Urinary bladder (tissue), 4 donors: ENCODE measurements around the gene C1R. TPM values are rescaled to one million over a fixed set of nuclear protein-coding genes. Genes with fewer than 3 reads are reported as not detected.

Experiments
- DNase-seq: peaks from one replicate; pipeline ENCODE4 v3.0.0-alpha.2; 2015; ENCODE audit errors: extremely low spot score
- H3K27ac ChIP-seq: one replicate; pipeline ENCODE4 v1.5.1; 2013; ENCODE audit warnings: low read depth, mild to moderate bottlenecking, moderate library complexity
- H3K36me3 ChIP-seq: one replicate; pipeline ENCODE4 v1.6.1; 2013; ENCODE audit warnings: mild to moderate bottlenecking, moderate library complexity; ENCODE audit not compliant: insufficient read depth
- H3K4me1 ChIP-seq: one replicate; pipeline ENCODE4 v1.6.1; 2013; ENCODE audit warnings: mild to moderate bottlenecking, moderate library complexity; ENCODE audit not compliant: insufficient read depth
- H3K4me3 ChIP-seq: one replicate; pipeline ENCODE4 v1.5.1; 2013; ENCODE audit warnings: low read depth, low read length
- WGBS: extraction: QIAGEN DNeasy Blood & Tissue Kit; methylation state at CpG from one replicate; pipeline ENCODE4 v1.1.7; 2013; 5-methylcytosine and 5-hydroxymethylcytosine counted together
- polyA plus RNA-seq: library from polyadenylated mRNA; stranded (reverse); fragments of 200-250 nt; gene quantifications from one replicate; pipeline ENCODE4 v1.2.3, GENCODE V29; 2013
- total RNA-seq: library from RNA; depleted of rRNA; stranded (reverse); fragments of >200 nt; gene quantifications from one replicate; pipeline ENCODE4 v1.2.3, GENCODE V29; 2014
- donor health status: healthy with polysubstance abuse.
- donor health status: healthy.

C1R gene
- total and polyA plus RNA-seq, 2 donors: 174 to 1,192 TPM

- peaks cover 1% of the 10 kb centered on the region for H3K4me1 ChIP-seq
- H3K4me3 ChIP-seq: no peak overlapping the region
- H3K36me3 ChIP-seq: no peaks in the 10 kb centered on the region
- no peak overlapping the region for H3K27ac ChIP-seq
- 77% methylated on average over 4 of the region's 4 CpGs for WGBS
- no peak for DNase-seq
Measured at GRCh38 chr12:7078163-7078562, 14.1 kb downstream of the C1R start.

DNA sequence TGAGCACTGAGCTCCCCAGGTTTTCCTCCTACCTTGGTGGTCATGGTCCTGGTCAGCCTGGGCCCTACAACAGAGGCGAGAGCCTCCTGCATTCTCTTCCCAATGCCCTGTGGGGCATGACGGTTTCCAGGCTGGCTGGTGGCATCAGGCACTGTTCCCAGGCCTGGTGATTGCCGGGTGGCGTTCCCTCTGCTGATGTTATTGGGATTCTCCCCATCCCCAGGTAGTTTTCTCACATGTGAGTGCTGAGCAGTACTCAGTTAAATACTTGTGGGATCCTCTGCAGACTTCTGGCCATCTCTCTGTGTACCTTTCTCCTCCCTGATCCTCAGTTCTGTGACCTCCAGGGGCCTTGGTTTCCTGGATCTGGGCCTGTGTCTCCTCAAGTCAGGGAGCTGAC lies 15.8 kb downstream of the C1R start:
- H3K36me3 ChIP-seq: no peaks in the 10 kb centered on the region
- DNase-seq: no peak
- H3K4me3 ChIP-seq: no peak overlapping the region
- H3K27ac ChIP-seq: no peak overlapping the region
- peaks cover 1% of the 10 kb centered on the region for H3K4me1 ChIP-seq
- 97% methylated on average over 4 of the region's 4 CpGs for WGBS

DNA sequence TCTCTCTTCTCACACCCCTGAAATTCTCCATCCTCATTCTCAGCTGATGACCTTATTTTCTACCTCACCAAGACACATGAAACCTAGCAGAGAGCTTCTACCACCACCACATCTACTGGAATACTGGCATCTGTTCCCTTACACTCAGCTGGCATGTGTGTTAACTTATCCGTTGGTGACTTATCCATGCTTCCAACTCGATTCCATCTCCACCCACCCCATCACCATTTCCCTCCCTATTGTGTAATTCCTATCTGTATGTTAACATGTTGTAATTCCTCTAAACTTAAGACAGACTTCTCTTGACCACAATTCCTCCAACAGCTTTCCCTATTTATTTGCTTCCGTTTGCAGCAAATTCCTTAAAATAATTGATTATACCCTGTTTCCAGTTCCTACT lies 16.3 kb downstream of the C1R start:
- H3K4me1 ChIP-seq: peaks cover 1% of the 10 kb centered on the region
- 69% methylated on average over 3 of the region's 3 CpGs for WGBS
- no peak for DNase-seq
- H3K4me3 ChIP-seq: no peak overlapping the region
- no peaks in the 10 kb centered on the region for H3K36me3 ChIP-seq
- no peak overlapping the region for H3K27ac ChIP-seq

DNA sequence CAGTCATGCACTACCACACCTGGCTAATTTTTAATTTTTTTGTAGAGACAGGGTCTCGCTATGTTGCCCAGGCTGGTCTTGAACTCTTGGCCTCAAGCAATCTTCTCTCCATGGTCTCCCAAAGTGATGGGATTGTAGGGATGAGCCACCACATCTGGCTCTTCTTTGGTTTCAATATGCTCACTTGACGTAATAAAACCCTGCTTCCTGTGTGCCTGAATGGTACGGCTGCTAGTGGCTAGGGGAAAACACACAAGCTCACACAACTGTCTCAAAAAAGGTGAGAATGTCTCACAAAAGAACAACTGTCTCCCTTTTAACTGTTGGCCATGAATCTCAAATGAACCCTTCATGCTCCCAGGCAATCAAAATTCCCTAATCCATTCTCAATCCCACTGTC lies 16.7 kb downstream of the C1R start:
- no peak for DNase-seq
- Histone ChIP-seq H3K4me3 (no peak overlapping the region), H3K4me1 (peaks cover 1% of the 10 kb centered on the region), H3K36me3 (no peaks in the 10 kb centered on the region), H3K27ac (no peak overlapping the region)
- WGBS: 78% methylated on average over 3 of the region's 3 CpGs

- no peak overlapping the region for H3K4me3 ChIP-seq
- no peak overlapping the region for H3K27ac ChIP-seq
- H3K4me1 ChIP-seq: no peaks in the 10 kb centered on the region
- WGBS: 46% methylated on average over 1 of the region's 1 CpG
- no peaks in the 10 kb centered on the region for H3K36me3 ChIP-seq
- DNase-seq: no peak
Measured at GRCh38 chr12:7073946-7074345, 18.3 kb downstream of the C1R start.

DNA sequence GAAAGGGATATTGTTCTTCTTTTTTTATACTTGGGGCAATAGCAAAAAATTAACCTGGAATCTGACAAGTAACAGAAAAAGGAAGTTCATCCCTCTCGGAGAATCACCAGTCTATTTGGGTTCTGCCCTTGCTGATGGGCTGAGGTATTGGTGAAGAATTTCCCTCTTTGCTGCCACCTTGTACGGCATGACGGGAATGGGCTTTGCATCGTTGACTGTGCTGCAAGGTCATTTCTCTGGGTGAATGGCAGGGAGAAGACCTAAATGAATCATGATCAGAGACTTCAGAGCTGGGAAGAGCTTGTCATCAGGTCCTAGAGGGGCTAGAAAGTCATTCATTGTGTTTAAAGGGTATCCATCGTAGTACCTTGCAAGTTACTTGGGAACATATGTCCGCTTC lies 19.7 kb downstream of the C1R start:
- Histone ChIP-seq H3K4me3 (no peak overlapping the region), H3K36me3 (no peaks in the 10 kb centered on the region), H3K27ac (no peak overlapping the region), H3K4me1 (no peaks in the 10 kb centered on the region)
- DNase-seq: no peak
- WGBS: 91% methylated on average over 6 of the region's 6 CpGs

DNA sequence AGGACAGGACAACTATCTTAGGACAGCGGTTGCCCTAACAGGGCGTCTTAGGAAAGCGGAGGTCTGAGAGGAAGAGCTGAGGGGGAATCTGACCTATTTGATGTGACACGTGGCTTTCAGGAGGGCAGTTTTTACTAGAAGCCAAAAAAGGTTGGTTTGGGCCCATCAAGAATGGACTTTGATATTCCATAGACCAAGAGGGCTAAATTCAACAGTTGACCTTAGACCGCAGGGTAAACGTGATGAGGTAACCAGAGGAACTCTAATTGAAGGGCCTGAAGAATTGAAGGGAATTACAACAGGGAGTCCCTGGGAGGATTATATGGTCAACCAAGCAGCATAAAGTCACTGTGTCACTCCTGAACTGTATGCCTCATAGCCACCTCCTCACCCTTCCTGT lies 20.2 kb downstream of the C1R start:
- no peaks in the 10 kb centered on the region for H3K4me1 ChIP-seq
- DNase-seq: no peak
- no peaks in the 10 kb centered on the region for H3K36me3 ChIP-seq
- H3K27ac ChIP-seq: no peak overlapping the region
- 87% methylated on average over 6 of the region's 6 CpGs for WGBS
- no peak overlapping the region for H3K4me3 ChIP-seq

DNA sequence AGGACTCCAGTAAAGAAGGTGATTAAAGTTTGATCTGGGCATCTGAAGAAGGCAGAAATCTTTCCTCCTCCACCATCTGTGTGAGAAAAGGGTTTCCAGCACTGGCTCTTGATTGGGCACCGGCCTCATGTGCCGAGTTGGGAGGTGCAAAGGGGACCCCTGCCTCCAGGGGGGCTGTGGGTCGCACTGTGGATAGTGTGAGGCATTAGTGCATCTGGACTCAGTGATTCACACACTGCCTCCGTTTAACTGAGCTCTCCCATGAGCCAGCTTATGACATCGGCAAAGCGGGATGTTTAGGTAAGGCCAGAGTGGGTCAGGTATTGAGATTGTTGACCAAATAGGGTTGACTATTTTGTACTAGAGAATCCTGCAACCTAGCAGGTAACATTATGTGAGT lies 22.9 kb downstream of the C1R start:
- DNase-seq: no peak
- 76% methylated on average over 6 of the region's 6 CpGs for WGBS
- H3K4me1 ChIP-seq: no peaks in the 10 kb centered on the region
- H3K4me3 ChIP-seq: no peak overlapping the region
- H3K27ac ChIP-seq: no peak overlapping the region
- H3K36me3 ChIP-seq: no peaks in the 10 kb centered on the region

DNA sequence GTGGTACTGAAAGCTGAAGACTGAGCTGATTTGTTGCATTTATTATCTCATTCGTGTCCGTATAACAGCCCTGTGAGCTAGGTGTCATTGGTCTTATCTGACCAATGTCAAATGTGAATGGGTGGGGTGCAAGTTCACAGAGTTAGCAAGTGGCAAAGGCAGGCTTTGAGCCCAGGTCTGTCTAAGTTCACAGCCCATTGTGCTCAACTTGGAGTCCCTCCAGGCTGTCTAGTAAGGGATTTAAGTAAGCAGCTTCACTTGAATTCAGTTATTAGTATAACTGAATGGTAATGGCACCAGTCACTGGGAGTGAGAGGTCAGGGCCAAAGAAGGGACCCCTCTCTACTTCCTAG lies 23.3 kb downstream of the C1R start:
- Histone ChIP-seq H3K4me1 (no peaks in the 10 kb centered on the region), H3K27ac (no peak overlapping the region), H3K4me3 (no peak overlapping the region), H3K36me3 (no peaks in the 10 kb centered on the region)
- 24% methylated on average over 2 of the region's 2 CpGs for WGBS
- DNase-seq: no peak

- no peak for DNase-seq
- Histone ChIP-seq H3K4me1 (no peaks in the 10 kb centered on the region), H3K36me3 (no peaks in the 10 kb centered on the region), H3K27ac (no peak overlapping the region), H3K4me3 (no peak overlapping the region)
- 40% methylated on average over 11 of the region's 11 CpGs for WGBS
Measured at GRCh38 chr12:7068240-7068993, 23.8 kb downstream of the C1R start.

- Histone ChIP-seq H3K4me1 (no peaks in the 10 kb centered on the region), H3K36me3 (no peaks in the 10 kb centered on the region), H3K4me3 (no peak overlapping the region), H3K27ac (no peak overlapping the region)
- DNase-seq: no peak
- 85% methylated on average over 7 of the region's 7 CpGs for WGBS
Measured at GRCh38 chr12:7067096-7067495, 25.1 kb downstream of the C1R start.

GRCh38 chr12:7066596-7066995 lies 25.6 kb downstream of the C1R start:
- no peaks in the 10 kb centered on the region for H3K36me3 ChIP-seq
- H3K4me3 ChIP-seq: no peak overlapping the region
- WGBS: 82% methylated on average over 2 of the region's 2 CpGs
- no peaks in the 10 kb centered on the region for H3K4me1 ChIP-seq
- DNase-seq: no peak
- H3K27ac ChIP-seq: no peak overlapping the region

- H3K36me3 ChIP-seq: no peaks in the 10 kb centered on the region
- DNase-seq: no peak
- no peaks in the 10 kb centered on the region for H3K4me1 ChIP-seq
- H3K27ac ChIP-seq: no peak overlapping the region
- WGBS: 91% methylated on average over 7 of the region's 7 CpGs
- H3K4me3 ChIP-seq: no peak overlapping the region
Measured at GRCh38 chr12:7065073-7065623, 27.1 kb downstream of the C1R start.

DNA sequence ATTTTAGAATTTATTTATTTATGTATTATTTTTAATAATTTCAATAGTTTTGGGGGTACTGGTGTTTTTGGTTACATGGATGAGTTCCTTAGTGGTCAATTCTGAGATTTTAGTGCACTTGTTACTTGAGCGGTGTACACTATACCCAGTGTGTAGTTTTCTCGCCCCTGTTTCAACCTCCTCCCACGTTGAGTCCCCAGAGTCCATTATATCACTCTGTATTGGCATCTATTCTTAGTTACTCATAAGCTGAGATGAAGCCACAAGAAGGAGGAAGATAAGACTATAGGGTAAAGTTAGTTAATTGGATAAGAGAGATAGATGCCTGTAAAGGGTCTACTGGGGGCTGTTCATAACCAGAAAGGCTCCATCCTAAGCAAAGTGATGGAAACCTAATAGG lies 27.7 kb downstream of the C1R start:
- no peak overlapping the region for H3K4me3 ChIP-seq
- no peak for DNase-seq
- no peak overlapping the region for H3K27ac ChIP-seq
- no peaks in the 10 kb centered on the region for H3K36me3 ChIP-seq
- WGBS: 76% methylated on average over 3 of the region's 3 CpGs
- H3K4me1 ChIP-seq: no peaks in the 10 kb centered on the region

DNA sequence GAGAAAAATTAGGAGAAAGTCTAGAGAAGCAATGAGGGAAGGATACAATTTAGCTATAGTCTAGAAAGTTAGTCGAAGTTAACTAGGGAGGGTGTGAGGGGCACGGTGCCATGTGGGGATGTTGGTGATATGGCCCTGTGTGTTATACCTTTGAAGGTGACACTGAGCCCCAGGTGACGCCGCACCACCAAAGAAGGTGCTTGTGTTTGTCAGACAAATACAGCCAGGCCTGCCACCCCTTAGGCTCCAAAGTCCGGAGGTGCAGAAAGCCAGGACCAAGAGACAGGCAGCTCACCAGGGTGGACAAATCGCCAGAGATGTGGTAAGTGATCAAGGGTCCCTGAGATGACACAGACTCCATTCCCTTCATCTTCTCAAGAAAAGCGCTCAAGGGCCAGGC lies 30.6 kb downstream of the C1R start:
- peak overlapping the region; percentile 36 for H3K4me3 ChIP-seq
- DNase-seq: no peak
- no peaks in the 10 kb centered on the region for H3K36me3 ChIP-seq
- no peak overlapping the region for H3K27ac ChIP-seq
- WGBS: 92% methylated on average over 7 of the region's 7 CpGs
- no peaks in the 10 kb centered on the region for H3K4me1 ChIP-seq
